ENCODE measurements around the gene DCN. TPM values are rescaled to one million over a fixed set of nuclear protein-coding genes. Genes with fewer than 3 reads are reported as not detected.

The DCN gene
- total RNA-seq, 4 donors from 2014 or later = 552 to 2,825 (median 1,634) TPM

DNA sequence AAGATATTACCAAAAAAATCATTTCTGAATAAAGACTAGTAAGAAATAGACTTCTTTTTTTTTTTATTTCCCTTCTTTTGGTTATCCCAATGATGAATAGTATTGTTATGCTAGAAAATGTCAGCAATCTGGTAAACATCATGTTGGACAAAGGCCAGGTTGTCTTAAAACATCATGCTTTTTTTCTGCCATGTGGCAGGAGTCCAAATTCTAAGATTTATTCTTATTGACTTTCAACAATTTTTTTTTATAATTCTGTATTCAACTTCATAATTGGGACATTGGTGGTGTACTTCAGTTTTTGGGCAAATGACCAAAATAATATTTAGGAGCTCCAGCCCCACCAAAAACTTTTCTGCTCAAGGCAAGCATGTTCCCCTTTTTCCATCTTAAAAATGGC lies 10.5 kb downstream of the DCN start:
- no peaks in the 10 kb centered on the region for H3K4me1 ChIP-seq
- ATAC-seq = no peak
- peak overlapping the region in 1 of 2 donors; percentile 48 for H3K4me3 ChIP-seq
- H3K36me3 ChIP-seq = no peaks in the 10 kb centered on the region
- no peaks in the 10 kb centered on the region for H3K9me3 ChIP-seq
- no peak overlapping the region for H3K27ac ChIP-seq
- H3K27me3 ChIP-seq = no peaks in the 10 kb centered on the region
- TF ChIP-seq POLR2AphosphoS5 (IDR thresholded peaks at IDR 0.05) (peak; percentile 19), POLR2A (IDR thresholded peaks at IDR 0.05) (no peak)

DNA sequence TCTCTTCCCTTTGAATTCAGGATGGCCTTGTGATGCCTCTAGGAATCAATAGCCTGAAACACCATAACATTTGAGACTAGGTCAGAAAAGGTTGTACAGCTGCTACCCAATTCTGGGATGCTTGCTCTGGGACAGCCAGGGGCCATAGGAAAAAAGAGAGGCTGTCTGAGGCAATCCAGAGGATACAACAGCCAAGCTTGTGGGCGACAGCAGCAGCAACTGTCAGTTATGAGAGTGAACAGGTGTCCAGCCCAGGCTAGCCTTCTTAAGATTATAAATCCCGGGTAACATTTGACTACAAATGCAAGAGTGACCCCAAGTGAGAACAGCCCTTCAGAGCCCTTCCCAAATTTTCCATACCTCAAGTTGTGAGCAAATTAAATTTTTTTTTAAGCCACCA lies 11.1 kb downstream of the DCN start:
- no peak for ATAC-seq
- no peaks in the 10 kb centered on the region for H3K27me3 ChIP-seq
- WGBS, 2 donors (ENCODE audit: low coverage in 1 of 2) = 42 to 65% methylated on average over 2 of the region's 2 CpGs
- no peak for TF ChIP-seq EP300 (IDR thresholded peaks at IDR 0.05)
- H3K36me3 ChIP-seq = no peaks in the 10 kb centered on the region
- peak overlapping the region in 1 of 4 donors; percentile 6 for H3K27ac ChIP-seq
- no peaks in the 10 kb centered on the region for H3K4me1 ChIP-seq
- no peaks in the 10 kb centered on the region for H3K9me3 ChIP-seq
- peak overlapping the region in 1 of 2 donors; percentile 48 for H3K4me3 ChIP-seq

DNA sequence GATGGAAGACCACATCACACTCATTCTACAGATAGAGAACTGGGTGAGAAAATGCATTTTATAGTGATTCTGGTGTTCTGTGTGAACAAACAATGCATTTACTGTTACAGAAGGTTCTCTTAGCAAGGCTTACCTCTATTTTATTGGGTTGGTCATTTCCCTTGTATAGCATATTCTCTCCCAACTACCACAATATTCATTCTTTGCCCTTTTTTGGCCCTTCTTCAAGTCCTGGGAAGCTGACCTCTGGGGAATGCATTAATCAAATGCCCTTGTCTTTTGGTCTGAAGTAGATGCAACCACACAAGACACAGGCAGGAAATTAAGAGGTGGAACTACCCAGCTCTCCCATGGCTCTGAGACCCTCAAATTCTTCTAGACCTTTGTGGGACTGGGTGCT lies 19.5 kb downstream of the DCN start:
- H3K9me3 ChIP-seq = no peaks in the 10 kb centered on the region
- no peaks in the 10 kb centered on the region for H3K4me1 ChIP-seq
- H3K27me3 ChIP-seq = no peaks in the 10 kb centered on the region
- no peak overlapping the region for H3K4me3 ChIP-seq
- no peak overlapping the region for H3K27ac ChIP-seq
- peaks cover 0 to 12% of the 10 kb centered on the region in 2 donors for H3K36me3 ChIP-seq
- TF ChIP-seq POLR2A (IDR thresholded peaks at IDR 0.05) (no peak), EP300 (IDR thresholded peaks at IDR 0.05) (no peak), POLR2AphosphoS5 (IDR thresholded peaks at IDR 0.05) (no peak), CTCF (IDR thresholded peaks at IDR 0.05) (no peak)
- ATAC-seq = no peak

GRCh38 chr12:91161009-91161408 lies 21.6 kb downstream of the DCN start:
- Histone ChIP-seq H3K9me3 (no peaks in the 10 kb centered on the region), H3K36me3 (peaks cover 0 to 12% of the 10 kb centered on the region in 2 donors), H3K27ac (no peak overlapping the region), H3K4me3 (no peak overlapping the region), H3K27me3 (no peaks in the 10 kb centered on the region), H3K4me1 (no peaks in the 10 kb centered on the region)
- ATAC-seq = no peak
- TF ChIP-seq POLR2A (IDR thresholded peaks at IDR 0.05) (no peak), POLR2AphosphoS5 (IDR thresholded peaks at IDR 0.05) (no peak), CTCF (IDR thresholded peaks at IDR 0.05) (no peak), EP300 (IDR thresholded peaks at IDR 0.05) (no peak)

DNA sequence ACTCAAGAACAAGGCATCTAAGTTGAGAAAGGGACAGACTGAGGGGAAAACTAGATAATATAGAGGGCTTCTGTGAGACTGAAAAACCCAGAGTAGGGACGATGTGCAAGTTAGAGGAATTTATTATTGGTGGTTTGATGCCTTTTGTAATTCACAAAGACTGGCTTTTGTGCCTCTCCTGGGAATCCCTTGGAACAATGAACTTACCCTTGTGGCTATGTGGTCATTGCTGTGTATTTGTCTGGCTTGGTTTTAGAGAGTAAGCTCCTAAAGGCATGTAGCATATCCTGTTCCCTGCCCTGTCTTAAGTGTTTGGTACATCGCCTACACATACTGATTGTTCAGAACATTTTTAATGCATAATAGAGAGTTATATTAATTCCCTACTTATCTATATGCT lies 26.6 kb downstream of the DCN start:
- Histone ChIP-seq H3K27me3 (no peaks in the 10 kb centered on the region), H3K27ac (no peak overlapping the region), H3K4me3 (no peak overlapping the region), H3K36me3 (peaks cover 0 to 11% of the 10 kb centered on the region in 2 donors), H3K9me3 (no peaks in the 10 kb centered on the region), H3K4me1 (no peaks in the 10 kb centered on the region)
- 71 to 76% methylated on average over 2 of the region's 2 CpGs for whole genome bisulfite sequencing, 2 donors (ENCODE audit: low coverage in 1 of 2)
- TF ChIP-seq EP300 (IDR thresholded peaks at IDR 0.05) = no peak
- no peak for ATAC-seq

DNA sequence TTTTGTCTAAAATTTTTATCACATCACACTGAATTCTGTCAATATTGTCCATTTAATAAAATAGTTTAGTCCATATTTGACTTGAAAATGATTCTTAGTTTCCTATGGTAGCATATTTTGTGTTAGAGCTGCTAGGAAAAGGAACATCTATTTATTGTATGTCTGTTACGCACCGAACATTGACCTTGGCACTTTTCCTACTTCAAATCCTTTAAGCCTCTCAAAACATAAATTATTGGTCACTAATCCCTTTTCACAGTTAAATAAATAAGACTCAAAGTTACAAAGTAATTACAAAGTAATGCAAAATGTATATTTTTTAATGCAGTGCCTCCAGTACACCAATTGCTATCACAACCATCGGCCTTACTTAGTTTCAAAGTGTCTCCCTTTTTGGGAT lies 28.5 kb downstream of the DCN start:
- H3K36me3 ChIP-seq = peaks cover 0 to 14% of the 10 kb centered on the region in 2 donors
- no peak for ATAC-seq
- H3K27me3 ChIP-seq = no peaks in the 10 kb centered on the region
- whole genome bisulfite sequencing, 2 donors (ENCODE audit: low coverage in 1 of 2) = 52 to 61% methylated on average over 3 of the region's 3 CpGs
- H3K4me3 ChIP-seq = no peak overlapping the region
- H3K4me1 ChIP-seq = no peaks in the 10 kb centered on the region
- no peaks in the 10 kb centered on the region for H3K9me3 ChIP-seq
- no peak overlapping the region for H3K27ac ChIP-seq
- no peak for TF ChIP-seq POLR2A (IDR thresholded peaks at IDR 0.05)

DNA sequence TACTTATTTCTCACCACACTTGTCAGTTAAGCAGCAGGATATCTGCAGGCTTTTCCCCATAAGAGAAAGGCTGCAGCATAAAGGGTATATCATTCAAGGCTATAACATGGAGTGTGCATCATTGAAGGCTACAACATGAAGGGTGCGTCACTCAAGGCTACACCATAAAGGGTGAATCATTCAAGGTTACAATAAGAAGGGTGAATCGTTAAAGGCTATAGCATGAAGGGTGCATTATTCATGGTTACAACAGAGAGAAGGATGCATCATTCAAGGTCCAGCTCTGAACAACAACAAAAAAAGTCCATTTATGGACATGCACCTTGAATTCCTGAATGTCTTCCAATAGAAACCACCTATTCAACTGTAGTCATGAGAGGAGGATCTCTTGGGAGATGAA lies 38.6 kb downstream of the DCN start:
- no peak for TF ChIP-seq CTCF (IDR thresholded peaks at IDR 0.05)
- peak; percentile 6 for TF ChIP-seq POLR2AphosphoS5 (IDR thresholded peaks at IDR 0.05)
- no peak overlapping the region for H3K27ac ChIP-seq
- WGBS, 2 donors (ENCODE audit: low coverage in 1 of 2) = 71 to 82% methylated on average over 1 to 2 of the region's 2 CpGs

More for the DNA sequence above, 38.6 kb downstream of the DCN start:
- Histone ChIP-seq H3K4me3 (no peak overlapping the region), H3K9me3 (no peaks in the 10 kb centered on the region), H3K36me3 (no peaks in the 10 kb centered on the region), H3K27me3 (no peaks in the 10 kb centered on the region), H3K4me1 (peaks cover 0 to 17% (median 0%) of the 10 kb centered on the region in 3 donors)
- no peak for ATAC-seq
